B cell (primary cell): ENCODE measurements around the gene SMPD3. TPM values are rescaled to one million over a fixed set of nuclear protein-coding genes. Genes with fewer than 3 reads are reported as not detected.

Experiments used
- ATAC-seq: fragments of 200-7000 bp; cut with Tn5 transposase; one replicate; pipeline ENCODE4 v1.10.0; 2021; ENCODE audit warnings: low read depth, mild to moderate bottlenecking, moderate number of reproducible peaks, moderate library complexity
- CTCF ChIA-PET: fragments of 350-600 bp; sonication (Branson Sonifier 250); formaldehyde crosslinking; loops from one replicate; lab custom pipeline; 2021; ENCODE audit warnings: antibody characterized with exemption, inconsistent platforms; lab: Charles Lee
- POLR2A ChIA-PET: fragments of 350-600 bp; sonication (Branson Sonifier 250); formaldehyde crosslinking; loops from one replicate; lab custom pipeline; 2021; ENCODE audit warnings: antibody characterized with exemption; lab: Charles Lee
- DNase-seq: peaks from one replicate; pipeline ENCODE4 v3.0.0; 2013
- H2AFZ ChIP-seq: 2 replicates; pipeline ENCODE4 v1.6.1; 2012; ENCODE audit warnings: mild to moderate bottlenecking, low read depth, low read length; ENCODE audit not compliant: insufficient read depth, poor library complexity, severe bottlenecking
- H3K27ac ChIP-seq, 2 donors: 1 replicate in 1 of 2; 2 replicates in 1 of 2; pipeline ENCODE4 v1.5.1; 2012 to 2013; ENCODE audit warnings: low read length in 2 of 2, mild to moderate bottlenecking in 2 of 2, moderate library complexity in 1 of 2
- H3K27me3 ChIP-seq, 4 experiments: fragments of 200-600 bp in 1 of 4; sonication (generic) in 1 of 4; replicated peaks in 1 of 4; 1 replicate in 2 of 4; 2 replicates in 2 of 4; pipeline versions ENCODE4 v1.6.1 to v1.7.0; 2013 to 2016; ENCODE audit warnings: low read length in 3 of 4, mild to moderate bottlenecking in 2 of 4, mixed read lengths in 1 of 4, moderate library complexity in 1 of 4; ENCODE audit not compliant: insufficient read depth in 4 of 4, control insufficient read depth in 3 of 4; ENCODE audit errors: control extremely low read depth in 1 of 4
- H3K36me3 ChIP-seq, 2 experiments: replicated peaks in 1 of 2; 1 replicate in 1 of 2; 2 replicates in 1 of 2; pipeline versions ENCODE4 v1.6.1 to v1.7.1; 2013; ENCODE audit warnings: low read length in 1 of 2; ENCODE audit not compliant: insufficient read depth in 2 of 2, control insufficient read depth in 1 of 2; ENCODE audit errors: control extremely low read depth in 1 of 2, extremely low read depth in 1 of 2
- H3K4me1 ChIP-seq, 2 donors: fragments of 200-600 bp in 1 of 2; sonication (generic) in 1 of 2; 1 replicate in 1 of 2; 2 replicates in 1 of 2; pipeline versions ENCODE4 v1.5.1 to v1.6.1; 2013 to 2017; ENCODE audit warnings: low read length in 2 of 2; ENCODE audit not compliant: control insufficient read depth in 2 of 2, insufficient read depth in 2 of 2
- H3K4me2 ChIP-seq: replicated peaks from 2 replicates; pipeline ENCODE3; 2012; ENCODE audit warnings: mild to moderate bottlenecking, low read depth, low read length; ENCODE audit not compliant: poor library complexity, severe bottlenecking
- H3K4me3 ChIP-seq, 5 experiments: fragments of 200-600 bp in 1 of 5; sonication (generic) in 1 of 5; 1 replicate in 3 of 5; 2 replicates in 2 of 5; pipeline versions ENCODE4 v1.5.1 to v1.7.0; 2011 to 2016; ENCODE audit warnings: low read length in 4 of 5, mild to moderate bottlenecking in 4 of 5, low read depth in 2 of 5, control low read depth in 1 of 5, moderate library complexity in 1 of 5; ENCODE audit not compliant: insufficient read depth in 1 of 5; ENCODE audit errors: control extremely low read depth in 1 of 5, extremely low read depth in 1 of 5
- H3K79me2 ChIP-seq: fragments of 200-600 bp; sonication (generic); one replicate; pipeline ENCODE4 v1.6.0; 2016; ENCODE audit warnings: low read length; ENCODE audit not compliant: control insufficient read depth, insufficient read depth
- H3K9ac ChIP-seq: fragments of 200-600 bp; sonication (generic); 2 replicates; pipeline ENCODE4 v1.6.1; 2017; ENCODE audit warnings: mild to moderate bottlenecking, low read length, moderate library complexity
- H3K9me3 ChIP-seq, 3 donors: one replicate each; pipeline versions ENCODE4 v1.6.1 to v1.7.1; 2013; ENCODE audit warnings: low read length in 2 of 3; ENCODE audit not compliant: control insufficient read depth in 2 of 3, insufficient read depth in 1 of 3; ENCODE audit errors: control extremely low read depth in 1 of 3
- H4K20me1 ChIP-seq: 2 replicates; pipeline ENCODE4 v1.6.0; 2012; ENCODE audit warnings: mild to moderate bottlenecking, low read length; ENCODE audit not compliant: insufficient read depth, control insufficient read depth, poor library complexity, severe bottlenecking
- H3K27ac Mint-ChIP-seq: one replicate; pipeline ENCODE4 v1.8.0; 2021; ENCODE audit warnings: mixed read lengths
- H3K27me3 Mint-ChIP-seq: one replicate; pipeline ENCODE4 v1.8.0; 2021; ENCODE audit warnings: mixed read lengths
- H3K4me1 Mint-ChIP-seq: one replicate; pipeline ENCODE4 v1.8.0; 2021; ENCODE audit warnings: mixed read lengths
- H3K4me3 Mint-ChIP-seq: one replicate; pipeline ENCODE4 v1.8.0; 2021; ENCODE audit warnings: mixed read lengths
- H3K9me3 Mint-ChIP-seq: one replicate; pipeline ENCODE4 v1.8.0; 2022; ENCODE audit warnings: mixed read lengths; ENCODE audit not compliant: insufficient read depth
- CTCF ChIP-seq: fragments of 200-600 bp; IDR thresholded peaks from one replicate; pipeline ENCODE4 v1.8.0; 2022; ENCODE audit warnings: antibody characterized with exemption, mild to moderate bottlenecking
- EZH2 ChIP-seq: IDR thresholded peaks from 2 replicates; pipeline ENCODE4 v1.6.1; 2012; ENCODE audit warnings: borderline replicate concordance, low read depth, mild to moderate bottlenecking, moderate library complexity, low read length; ENCODE audit not compliant: insufficient read depth, poor library complexity, severe bottlenecking
- WGBS: methylation state at CpG from one replicate; pipeline ENCODE4 v1.1.5; 2013; ENCODE audit warnings: missing lambda C conversion rate; ENCODE audit not compliant: insufficient coverage; 5-methylcytosine and 5-hydroxymethylcytosine counted together
- intact Hi-C: fragments of 100-400 bp; cut with micrococcal nuclease; formaldehyde crosslinking; loops from one replicate; pipeline ENCODE4 v1.10.0; 2022
- polyA plus RNA-seq: library from polyadenylated mRNA; depleted of rRNA; stranded (reverse); fragments of >200 nt; gene quantifications from 2 replicates; pipeline ENCODE4 v1.2.3, GENCODE V29; 2012
- total RNA-seq, 2 donors: library from RNA; stranded (reverse); fragments of 120-200 nt in 1 of 2; gene quantifications; 1 replicate in 1 of 2; 2 replicates in 1 of 2; pipeline versions ENCODE4 v1.2.3 to v1.2.4, GENCODE V29; 2013 to 2022

The SMPD3 gene
- total and polyA plus RNA-seq, 2 donors (not counting 1 experiment from before 2014, with no cell fraction given): 1.2 to 2.8 TPM

DNA sequence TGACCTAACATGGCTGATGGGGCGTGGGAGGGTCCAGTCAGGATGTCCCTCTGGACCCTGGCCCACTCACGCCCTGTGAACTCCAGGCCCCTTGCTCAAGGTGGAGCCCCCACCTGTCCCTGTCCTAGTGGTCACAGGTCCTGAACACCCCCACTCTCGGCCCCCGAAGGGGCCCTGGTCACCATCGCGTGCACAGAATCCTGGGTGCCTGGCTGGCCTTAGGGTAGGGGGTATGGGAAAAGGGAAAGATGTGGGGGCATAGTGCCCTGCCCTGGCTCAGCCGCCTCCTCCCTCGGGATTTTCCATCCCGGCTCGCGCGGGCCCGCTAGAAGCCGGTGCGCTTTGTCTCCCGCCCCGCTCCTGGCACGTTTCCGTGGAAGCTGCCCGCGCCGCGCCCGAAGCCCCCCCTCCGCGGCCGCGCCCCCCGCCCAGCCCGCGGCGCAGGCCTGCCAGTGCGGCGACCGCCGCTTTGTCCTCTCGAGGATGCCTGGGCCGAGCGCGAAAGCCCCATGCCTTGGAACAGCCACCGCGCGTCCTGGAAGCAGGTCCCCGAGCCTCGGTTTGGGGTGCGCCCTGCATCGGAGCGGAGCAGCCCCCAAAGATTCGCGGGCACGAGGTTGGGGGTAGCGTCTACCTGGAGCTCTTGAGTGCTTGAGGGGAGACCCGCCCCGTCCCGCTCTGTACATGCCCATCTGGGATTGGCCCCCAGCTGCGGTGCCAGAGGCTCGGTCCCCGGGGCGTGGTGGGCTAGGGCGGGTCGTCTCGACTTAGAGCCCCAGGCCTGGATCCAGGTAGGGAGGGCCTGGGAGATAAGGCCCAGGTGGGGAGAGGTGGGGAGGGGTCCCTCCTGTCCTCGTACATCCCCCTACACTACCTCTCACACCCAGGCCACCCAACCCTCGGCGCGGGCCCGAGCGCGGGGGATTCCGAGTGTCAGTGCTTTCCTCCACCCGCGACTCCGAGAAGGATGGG lies 1.3 kb downstream of the SMPD3 start:
- H3K4me2 ChIP-seq: peak overlapping the region; percentile 97
- intact Hi-C loops: loop anchor here (10.0 kb wide), 1 partner anchor 78 kb away; no protein-coding TSS in a partner anchor
- no peak for DNase-seq
- 22% methylated on average over 55 of the region's 73 CpGs for WGBS
- H2AFZ ChIP-seq: no peak overlapping the region
- TF ChIP-seq EZH2: no peak
- no peak for TF ChIP-seq CTCF
- Mint-ChIP-seq H3K27ac (no peak overlapping the region), H3K4me3 (peak overlapping the region; percentile 58), H3K9me3 (no peaks in the 10 kb centered on the region), H3K4me1 (peaks cover 16% of the 10 kb centered on the region), H3K27me3 (peaks cover 37% of the 10 kb centered on the region)
- H4K20me1 ChIP-seq: no peaks in the 10 kb centered on the region
- peaks cover 0 to 11% (median 0%) of the 10 kb centered on the region in 3 donors for H3K9me3 ChIP-seq
- no peaks in the 10 kb centered on the region for H3K36me3 ChIP-seq
- POLR2A ChIA-PET: no interaction called here
- peaks cover 20 to 22% of the 10 kb centered on the region in 2 donors for H3K4me1 ChIP-seq
- CTCF ChIA-PET: interaction anchor here (0.9 kb wide), 1 partner anchor 63 kb away, joined by 3 read pairs; no protein-coding TSS in a partner anchor
- no peak for ATAC-seq
- no peak overlapping the region for H3K27ac ChIP-seq
- no peaks in the 10 kb centered on the region for H3K79me2 ChIP-seq
- H3K27me3 ChIP-seq: peaks cover 0 to 45% (median 41%) of the 10 kb centered on the region in 4 experiments
- no peak overlapping the region for H3K9ac ChIP-seq
- peak overlapping the region in 1 of 5 experiments; percentile 66 for H3K4me3 ChIP-seq

- Mint-ChIP-seq H3K27me3 (peaks cover 43% of the 10 kb centered on the region), H3K4me3 (peak overlapping the region; percentile 29), H3K4me1 (peaks cover 16% of the 10 kb centered on the region), H3K27ac (no peak overlapping the region), H3K9me3 (no peaks in the 10 kb centered on the region)
- Histone ChIP-seq H4K20me1 (no peaks in the 10 kb centered on the region), H3K27me3 (peaks cover 0 to 52% (median 43%) of the 10 kb centered on the region in 4 experiments), H3K4me1 (peaks cover 20 to 22% of the 10 kb centered on the region in 2 donors), H3K9me3 (peaks cover 0 to 11% (median 0%) of the 10 kb centered on the region in 3 donors), H2AFZ (no peak overlapping the region), H3K79me2 (no peaks in the 10 kb centered on the region), H3K4me2 (no peak overlapping the region), H3K27ac (no peak overlapping the region), H3K9ac (no peak overlapping the region), H3K4me3 (no peak overlapping the region), H3K36me3 (no peaks in the 10 kb centered on the region)
- 0% methylated on average over 1 of the region's 1 CpG for WGBS
- intact Hi-C loops: loop anchor here (10.0 kb wide), 1 partner anchor 79 kb away; no protein-coding TSS in a partner anchor
- ChIA-PET CTCF (no interaction called here), POLR2A (no interaction called here)
- ATAC-seq (no peak), DNase-seq (peak; percentile 32)
- peak; percentile 18 for TF ChIP-seq CTCF
- TF ChIP-seq EZH2: no peak
These were observed 2.9 kb downstream of the SMPD3 start for GRCh38 chr16:68445458-68445857.
